Sigmoid colon (tissue), 4 donors: ENCODE data around the gene KIF21A.

Experiments used
- CTCF ChIP-seq, 4 experiments: fragments of 450-650 bp in 3 of 4; fragments of 200-600 bp in 1 of 4; IDR thresholded peaks; one replicate each; pipeline ENCODE4 v1.5.1; 2016 to 2019; ENCODE audit warnings: antibody characterized with exemption in 4 of 4, mild to moderate bottlenecking in 3 of 4, moderate library complexity in 2 of 4
- POLR2A ChIP-seq, 2 donors: fragments of 450-650 bp; IDR thresholded peaks; one replicate each; pipeline ENCODE4 v1.6.1; 2016; ENCODE audit warnings: antibody characterized with exemption in 2 of 2, mild to moderate bottlenecking in 2 of 2, moderate library complexity in 2 of 2
- POLR2AphosphoS5 ChIP-seq, 4 donors: sonication (generic); formaldehyde crosslinking; IDR thresholded peaks; one replicate each; pipeline ENCODE4 v1.6.1; 2017; ENCODE audit warnings: antibody characterized with exemption in 4 of 4

DNA sequence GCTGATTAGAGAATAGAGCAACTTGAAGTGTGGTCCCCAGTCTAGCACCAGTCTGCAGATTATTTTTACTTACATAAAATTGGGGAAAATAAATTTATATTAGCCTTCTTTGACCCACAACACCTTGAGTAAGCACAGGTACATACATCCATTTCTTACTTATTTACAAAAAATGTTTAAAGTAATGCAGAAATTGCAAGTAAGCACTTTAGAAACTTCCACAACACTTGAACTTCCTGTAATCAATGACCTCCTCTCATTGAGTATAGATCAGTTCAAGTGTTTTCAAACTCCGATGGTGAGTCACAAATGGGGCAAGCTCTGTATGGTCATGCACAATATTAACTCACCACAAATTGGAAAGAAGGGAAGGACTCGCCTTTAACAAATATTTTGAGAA lies 83.3 kb downstream of the KIF21A start:
- TF ChIP-seq CTCF (IDR thresholded peaks at IDR 0.05) (no peak), POLR2A (IDR thresholded peaks at IDR 0.05) (no peak), POLR2AphosphoS5 (IDR thresholded peaks at IDR 0.05) (no peak)
